ENCODE measurements around the gene PIEZO2.
A peak's percentile ranks its signal among the peaks of the same experiment; 100 is the strongest.

PIEZO2 gene

GRCh38 chr18:10860382-10860781, 289.0 kb downstream of the PIEZO2 start:
- Histone ChIP-seq H3K4me3 (ENCODE audit: insufficient read length, low read depth) (no peak overlapping the region), H3K4me1 (ENCODE audit: insufficient read depth, insufficient read length) (no peaks in the 10 kb centered on the region), H3K36me3 (ENCODE audit: insufficient read depth, insufficient read length, low read length) (no peaks in the 10 kb centered on the region), H3K9ac (ENCODE audit: insufficient read length, low read depth) (no peak overlapping the region), H3K27me3 (ENCODE audit: insufficient read depth, insufficient read length) (no peaks in the 10 kb centered on the region), H3K9me3 (ENCODE audit: insufficient read depth, low read length) (no peaks in the 10 kb centered on the region)
- TF ChIP-seq YY1 (IDR thresholded peaks at IDR 0.05; ENCODE audit: insufficient read depth, insufficient read length) = no peak
- TF ChIP-seq ZNF274 (IDR thresholded peaks at IDR 0.05; ENCODE audit: low read depth, low read length) = no peak
- TF ChIP-seq SUZ12 (IDR thresholded peaks at IDR 0.05; ENCODE audit: extremely low read depth, insufficient read depth, insufficient read length) = no peak
- no peak for DNase-seq (ENCODE audit: low read depth, low spot score)

DNA sequence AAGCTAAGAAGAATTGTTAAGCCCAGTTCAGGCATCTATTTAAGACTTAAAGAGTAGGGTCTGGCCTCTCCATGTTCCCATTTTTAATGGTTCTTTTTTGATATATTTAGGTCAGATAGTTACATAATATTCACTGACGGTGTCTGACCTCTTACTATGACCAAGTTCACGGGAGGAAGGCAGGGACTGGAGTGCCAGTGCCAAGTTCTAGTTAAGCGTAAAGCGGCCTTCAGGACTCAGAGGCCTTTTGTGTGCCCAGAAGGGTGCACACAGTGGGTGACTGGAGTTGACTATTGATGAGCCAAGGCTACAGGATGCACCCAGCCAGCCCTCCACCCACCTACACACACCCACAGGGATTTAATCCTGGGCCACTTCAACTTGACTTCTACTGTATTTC, 290.9 kb downstream of the PIEZO2 start:
- Histone ChIP-seq H3K4me3 (ENCODE audit: insufficient read length, low read depth) (no peak overlapping the region), H3K36me3 (ENCODE audit: insufficient read depth, insufficient read length, low read length) (no peaks in the 10 kb centered on the region), H3K27me3 (ENCODE audit: insufficient read depth, insufficient read length) (no peaks in the 10 kb centered on the region), H3K9me3 (ENCODE audit: insufficient read depth, low read length) (no peaks in the 10 kb centered on the region), H3K9ac (ENCODE audit: insufficient read length, low read depth) (no peak overlapping the region), H3K4me1 (ENCODE audit: insufficient read depth, insufficient read length) (no peaks in the 10 kb centered on the region)
- TF ChIP-seq SUZ12 (IDR thresholded peaks at IDR 0.05; ENCODE audit: extremely low read depth, insufficient read depth, insufficient read length) = no peak
- TF ChIP-seq ZNF274 (IDR thresholded peaks at IDR 0.05; ENCODE audit: low read depth, low read length) = no peak
- no peak for TF ChIP-seq YY1 (IDR thresholded peaks at IDR 0.05; ENCODE audit: insufficient read depth, insufficient read length)
- no peak for DNase-seq (ENCODE audit: low read depth, low spot score)

- Histone ChIP-seq H3K9ac (ENCODE audit: insufficient read length, low read depth) (no peak overlapping the region), H3K36me3 (ENCODE audit: insufficient read depth, insufficient read length, low read length) (no peaks in the 10 kb centered on the region), H3K27me3 (ENCODE audit: insufficient read depth, insufficient read length) (no peaks in the 10 kb centered on the region), H3K9me3 (ENCODE audit: insufficient read depth, low read length) (no peaks in the 10 kb centered on the region), H3K4me1 (ENCODE audit: insufficient read depth, insufficient read length) (no peaks in the 10 kb centered on the region), H3K4me3 (ENCODE audit: insufficient read length, low read depth) (no peak overlapping the region)
- no peak for DNase-seq (ENCODE audit: low read depth, low spot score)
- no peak for TF ChIP-seq SUZ12 (IDR thresholded peaks at IDR 0.05; ENCODE audit: extremely low read depth, insufficient read depth, insufficient read length)
- no peak for TF ChIP-seq ZNF274 (IDR thresholded peaks at IDR 0.05; ENCODE audit: low read depth, low read length)
Observed at GRCh38 chr18:10856132-10856531, 293.2 kb downstream of the PIEZO2 start.

DNA sequence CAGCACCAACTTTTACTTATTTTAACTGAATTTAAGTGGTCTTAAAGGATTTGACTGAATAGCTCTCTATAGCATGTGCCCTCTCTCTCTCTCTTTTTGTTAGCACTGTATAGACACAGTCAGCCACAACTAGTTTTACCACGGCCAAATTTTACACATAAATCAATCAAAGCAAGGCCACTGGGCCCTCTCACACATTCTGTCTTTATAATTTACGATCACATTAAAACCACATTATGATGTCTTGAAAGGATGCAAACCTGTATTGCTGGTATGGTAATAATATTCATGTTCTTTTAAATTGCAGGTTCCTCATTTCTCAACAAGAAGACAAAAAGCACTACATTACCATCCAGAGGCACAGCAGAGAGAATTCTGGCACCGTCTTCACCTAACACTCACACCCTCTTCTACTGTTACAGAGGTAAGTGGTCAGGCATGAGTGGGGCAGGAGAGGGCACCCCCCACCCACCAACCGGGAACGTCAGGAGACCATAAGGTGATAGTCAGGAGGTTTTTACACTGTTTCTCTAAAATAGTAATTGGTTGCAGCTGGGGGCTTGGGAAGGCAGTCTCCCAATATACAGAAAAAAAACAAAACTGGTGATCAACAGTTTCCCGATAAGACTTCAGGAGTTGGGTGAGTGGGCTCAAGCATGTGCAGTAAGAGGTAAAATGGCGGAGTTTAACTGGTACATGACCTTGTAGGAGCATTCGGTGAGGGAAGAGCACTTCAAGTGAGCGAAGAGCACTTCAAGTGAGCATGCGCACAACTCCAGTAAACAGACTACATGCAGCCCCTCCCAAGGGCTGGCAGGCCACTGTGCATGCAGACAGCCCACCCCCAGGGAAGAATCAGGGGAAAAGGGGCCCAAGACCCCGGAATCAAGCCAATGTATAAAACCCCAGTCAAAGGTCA, 296.7 kb downstream of the PIEZO2 start:
- H3K9me3 ChIP-seq (ENCODE audit: insufficient read depth, low read length) = no peaks in the 10 kb centered on the region
- H3K27me3 ChIP-seq (ENCODE audit: insufficient read depth, insufficient read length) = no peaks in the 10 kb centered on the region
- TF ChIP-seq ZNF274 (IDR thresholded peaks at IDR 0.05; ENCODE audit: low read depth, low read length) = no peak
- no peak for TF ChIP-seq SUZ12 (IDR thresholded peaks at IDR 0.05; ENCODE audit: extremely low read depth, insufficient read depth, insufficient read length)
- TF ChIP-seq YY1 (IDR thresholded peaks at IDR 0.05; ENCODE audit: insufficient read depth, insufficient read length) = no peak
- H3K4me1 ChIP-seq (ENCODE audit: insufficient read depth, insufficient read length) = no peaks in the 10 kb centered on the region
- H3K4me3 ChIP-seq (ENCODE audit: insufficient read length, low read depth) = no peak overlapping the region
- no peak for DNase-seq (ENCODE audit: low read depth, low spot score)
- no peak overlapping the region for H3K9ac ChIP-seq (ENCODE audit: insufficient read length, low read depth)
- H3K36me3 ChIP-seq (ENCODE audit: insufficient read depth, insufficient read length, low read length) = no peaks in the 10 kb centered on the region

DNA sequence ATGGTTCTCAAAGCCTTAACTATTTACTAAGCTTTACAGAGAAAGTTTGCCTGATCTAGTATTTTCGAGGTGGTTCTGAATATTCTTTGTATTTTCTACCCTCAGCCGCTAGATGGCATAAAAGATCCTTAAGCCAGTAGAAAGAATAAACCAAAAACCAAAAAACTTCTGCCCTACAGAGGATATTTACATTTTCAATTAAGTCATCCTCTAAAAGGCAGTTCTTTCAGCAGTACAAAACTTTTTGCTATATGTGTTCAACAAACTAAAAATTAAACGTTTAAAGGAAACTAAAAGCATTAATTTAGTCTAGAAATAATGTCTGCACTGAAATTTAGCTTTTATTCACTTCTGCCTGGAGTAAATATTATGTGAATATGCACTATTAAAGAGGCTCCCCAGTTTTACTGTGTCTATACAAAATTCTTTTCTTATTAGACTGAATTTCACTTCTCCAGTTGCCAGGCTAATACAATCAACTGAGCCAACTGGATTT, 297.5 kb downstream of the PIEZO2 start:
- DNase-seq (ENCODE audit: low read depth, low spot score) = peak; percentile 20
- H3K4me1 ChIP-seq (ENCODE audit: insufficient read depth, insufficient read length) = no peaks in the 10 kb centered on the region
- no peak for TF ChIP-seq SUZ12 (IDR thresholded peaks at IDR 0.05; ENCODE audit: extremely low read depth, insufficient read depth, insufficient read length)
- TF ChIP-seq ZNF274 (IDR thresholded peaks at IDR 0.05; ENCODE audit: low read depth, low read length) = no peak
- no peak for TF ChIP-seq YY1 (IDR thresholded peaks at IDR 0.05; ENCODE audit: insufficient read depth, insufficient read length)

DNA sequence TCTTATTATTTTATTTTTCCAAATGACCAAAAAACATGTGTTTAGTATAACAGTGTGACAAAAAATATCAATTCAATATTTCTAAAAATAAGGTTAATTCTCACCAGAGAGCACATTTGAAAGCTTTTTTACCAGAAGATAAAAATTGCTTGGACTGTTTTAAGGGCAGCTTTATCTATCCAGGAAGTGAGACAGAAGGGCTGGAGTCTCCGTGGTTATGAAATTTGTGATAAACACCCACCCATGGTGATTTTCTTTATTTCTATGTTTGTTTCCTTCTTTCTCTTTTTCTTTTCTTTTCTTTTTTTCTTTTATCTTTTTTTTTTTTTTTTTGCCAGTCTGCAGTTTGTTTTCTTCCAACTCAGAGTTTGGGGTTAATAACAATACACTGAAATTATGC, 298.5 kb downstream of the PIEZO2 start:
- Histone ChIP-seq H3K9me3 (ENCODE audit: insufficient read depth, low read length) (no peaks in the 10 kb centered on the region; the same call in 1 of the 2 replicates), H3K4me1 (ENCODE audit: insufficient read depth, insufficient read length) (no peaks in the 10 kb centered on the region), H3K4me3 (ENCODE audit: insufficient read length, low read depth) (no peak overlapping the region), H3K36me3 (ENCODE audit: insufficient read depth, insufficient read length, low read length) (no peaks in the 10 kb centered on the region), H3K27me3 (ENCODE audit: insufficient read depth, insufficient read length) (no peaks in the 10 kb centered on the region), H3K9ac (ENCODE audit: insufficient read length, low read depth) (no peak overlapping the region)
- no peak for DNase-seq (ENCODE audit: low read depth, low spot score)
- TF ChIP-seq ZNF274 (IDR thresholded peaks at IDR 0.05; ENCODE audit: low read depth, low read length) (no peak), YY1 (IDR thresholded peaks at IDR 0.05; ENCODE audit: insufficient read depth, insufficient read length) (no peak), SUZ12 (IDR thresholded peaks at IDR 0.05; ENCODE audit: extremely low read depth, insufficient read depth, insufficient read length) (no peak)

More for the DNA sequence above, 297.5 kb downstream of the PIEZO2 start:
- no peaks in the 10 kb centered on the region; the same call in 1 of the 2 replicates for H3K9me3 ChIP-seq (ENCODE audit: insufficient read depth, low read length)
- H3K4me3 ChIP-seq (ENCODE audit: insufficient read length, low read depth) = no peak overlapping the region
- no peaks in the 10 kb centered on the region for H3K36me3 ChIP-seq (ENCODE audit: insufficient read depth, insufficient read length, low read length)
- no peaks in the 10 kb centered on the region for H3K27me3 ChIP-seq (ENCODE audit: insufficient read depth, insufficient read length)
- H3K9ac ChIP-seq (ENCODE audit: insufficient read length, low read depth) = no peak overlapping the region

DNA sequence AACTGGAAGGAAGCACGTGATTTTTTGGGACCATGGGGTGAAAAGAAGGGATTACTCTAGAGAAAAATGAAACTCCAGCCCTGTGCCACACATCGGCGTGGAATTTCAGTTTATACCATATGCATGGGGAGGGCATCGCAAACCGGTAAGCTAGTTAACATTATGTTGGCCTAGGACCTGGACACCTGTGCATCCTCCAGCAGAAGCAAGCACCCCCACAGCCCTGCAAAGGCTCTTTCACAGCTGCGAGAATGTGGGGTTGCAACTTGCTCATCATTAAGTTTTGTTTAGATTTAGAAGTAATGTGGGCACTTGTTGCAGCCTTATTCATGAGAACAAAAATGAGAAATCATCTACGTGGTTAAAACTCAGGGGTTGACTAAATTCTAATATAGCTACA, 299.2 kb downstream of the PIEZO2 start:
- Histone ChIP-seq H3K36me3 (ENCODE audit: insufficient read depth, insufficient read length, low read length) (no peaks in the 10 kb centered on the region), H3K4me3 (ENCODE audit: insufficient read length, low read depth) (no peak overlapping the region), H3K9me3 (ENCODE audit: insufficient read depth, low read length) (no peaks in the 10 kb centered on the region; the same call in 1 of the 2 replicates), H3K9ac (ENCODE audit: insufficient read length, low read depth) (no peak overlapping the region), H3K4me1 (ENCODE audit: insufficient read depth, insufficient read length) (no peaks in the 10 kb centered on the region), H3K27me3 (ENCODE audit: insufficient read depth, insufficient read length) (no peaks in the 10 kb centered on the region)
- DNase-seq (ENCODE audit: low read depth, low spot score) = no peak
- TF ChIP-seq YY1 (IDR thresholded peaks at IDR 0.05; ENCODE audit: insufficient read depth, insufficient read length) (no peak), ZNF274 (IDR thresholded peaks at IDR 0.05; ENCODE audit: low read depth, low read length) (no peak), SUZ12 (IDR thresholded peaks at IDR 0.05; ENCODE audit: extremely low read depth, insufficient read depth, insufficient read length) (no peak)

Data from NT2/D1 (cell line).